GM18526 (cell line): ENCODE measurements around the gene PTPRD.

Source experiments
- POLR2A ChIP-seq: IDR thresholded peaks from 3 replicates; pipeline ENCODE4 v1.6.1; 2011; ENCODE audit not compliant: insufficient read length; ENCODE audit errors: extremely low read depth

The PTPRD gene

GRCh38 chr9:8736805-8737204 lies 1876.0 kb downstream of the PTPRD start:
- no peak for TF ChIP-seq POLR2A

GRCh38 chr9:8734760-8735159 lies 1878.0 kb downstream of the PTPRD start:
- no peak for TF ChIP-seq POLR2A

GRCh38 chr9:8733131-8733954 lies 1879.5 kb downstream of the PTPRD start:
- no peak for TF ChIP-seq POLR2A

- TF ChIP-seq POLR2A = no peak
These were observed 1880.3 kb downstream of the PTPRD start for GRCh38 chr9:8732367-8733075.

- TF ChIP-seq POLR2A = no peak
These were observed 1882.2 kb downstream of the PTPRD start for GRCh38 chr9:8730618-8731017.

- TF ChIP-seq POLR2A = no peak
These were observed 1883.9 kb downstream of the PTPRD start for GRCh38 chr9:8728910-8729309.

GRCh38 chr9:8727191-8727590 lies 1885.6 kb downstream of the PTPRD start:
- no peak for TF ChIP-seq POLR2A

GRCh38 chr9:8726692-8727091 lies 1886.1 kb downstream of the PTPRD start:
- TF ChIP-seq POLR2A = no peak

- TF ChIP-seq POLR2A = no peak
These were observed 1887.2 kb downstream of the PTPRD start for GRCh38 chr9:8725635-8726034.

- TF ChIP-seq POLR2A = no peak
These were observed 1888.4 kb downstream of the PTPRD start for GRCh38 chr9:8724284-8725018.

GRCh38 chr9:8723195-8723594 lies 1889.6 kb downstream of the PTPRD start:
- no peak for TF ChIP-seq POLR2A

- TF ChIP-seq POLR2A = no peak
These were observed 1892.8 kb downstream of the PTPRD start for GRCh38 chr9:8719833-8720486.

- TF ChIP-seq POLR2A = no peak
These were observed 1894.6 kb downstream of the PTPRD start for GRCh38 chr9:8718121-8718725.

- no peak for TF ChIP-seq POLR2A
These were observed 1895.7 kb downstream of the PTPRD start for GRCh38 chr9:8717146-8717545.

GRCh38 chr9:8715788-8716187 lies 1897.0 kb downstream of the PTPRD start:
- no peak for TF ChIP-seq POLR2A
